Islet precursor cell (in vitro differentiated cells): Measurements from ENCODE around the gene ODAD4.

Experiments
- DNase-seq: peaks from one replicate; pipeline ENCODE4 v3.0.0-alpha.2; 2018

The ODAD4 gene

GRCh38 chr17:41942626-41943373, 12.4 kb downstream of the ODAD4 start:
- no peak for DNase-seq

GRCh38 chr17:41943492-41943891, 13.1 kb downstream of the ODAD4 start:
- no peak for DNase-seq

DNA sequence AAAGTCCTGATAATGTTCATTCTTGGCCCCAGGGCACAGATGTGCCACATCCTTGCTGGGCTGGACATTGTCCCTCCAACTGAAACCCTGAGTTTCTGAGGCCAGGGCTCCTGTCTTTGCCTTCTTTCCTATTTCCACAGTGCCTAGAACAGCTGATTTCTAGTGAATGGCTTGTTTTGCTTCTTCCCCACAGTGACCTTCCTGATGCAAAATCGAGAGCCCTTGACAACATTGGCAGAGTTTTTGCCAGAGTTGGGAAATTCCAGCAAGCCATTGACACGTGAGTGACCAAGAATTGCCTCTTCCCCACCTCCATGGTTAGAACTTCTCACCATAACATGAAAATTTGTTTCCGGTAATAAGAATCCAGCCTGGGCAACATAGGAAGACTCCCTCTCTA, 14.5 kb downstream of the ODAD4 start:
- no peak for DNase-seq

DNA sequence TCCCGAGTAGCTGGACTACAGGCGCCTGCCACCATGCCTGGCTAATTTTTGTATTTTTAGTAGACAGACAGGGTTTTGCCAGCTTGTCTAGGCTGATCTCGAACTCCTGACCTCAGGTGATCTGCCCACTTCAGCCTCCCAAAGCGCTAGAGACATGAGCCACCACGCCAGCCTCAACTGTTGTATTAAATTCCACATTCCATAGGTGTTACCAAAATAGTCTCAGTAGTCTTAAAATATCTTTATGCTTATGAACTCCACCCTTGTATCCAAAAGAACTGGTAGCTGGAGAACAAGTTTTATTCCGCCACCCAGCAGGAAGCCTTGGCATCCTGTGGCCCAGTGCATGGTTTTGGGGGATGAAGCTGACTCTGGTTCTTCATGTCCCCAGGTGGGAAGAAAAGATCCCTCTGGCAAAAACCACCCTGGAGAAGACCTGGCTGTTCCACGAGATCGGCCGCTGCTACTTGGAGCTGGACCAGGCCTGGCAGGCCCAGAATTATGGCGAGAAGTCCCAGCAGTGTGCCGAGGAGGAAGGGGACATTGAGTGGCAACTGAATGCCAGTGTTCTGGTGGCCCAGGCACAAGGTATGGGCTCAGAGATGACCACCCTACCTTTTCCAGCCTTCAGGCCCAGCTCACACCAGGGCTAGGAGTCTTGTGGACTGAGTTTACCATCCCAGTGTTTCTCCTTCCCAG, 18.5 kb downstream of the ODAD4 start:
- DNase-seq: no peak

DNA sequence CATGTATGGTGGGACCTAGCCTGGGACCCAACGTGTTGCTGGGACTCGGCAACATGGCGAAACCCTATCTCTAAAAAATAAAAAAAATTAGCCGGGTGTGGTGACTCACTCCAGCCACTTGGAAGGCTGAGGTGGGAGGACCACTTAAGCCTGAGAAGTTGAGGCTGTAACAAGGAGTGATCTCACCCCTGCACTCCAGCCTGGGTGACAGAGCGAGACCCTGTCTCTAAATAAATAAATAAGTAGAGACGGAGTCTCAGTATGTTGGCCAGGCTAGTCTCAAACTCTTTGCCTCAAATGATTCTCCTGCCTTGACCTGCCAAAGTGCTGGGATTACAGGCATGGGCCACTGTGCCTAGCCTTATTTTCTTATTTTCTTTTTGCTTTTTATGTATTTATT, 26.1 kb downstream of the ODAD4 start:
- peak; percentile 60 for DNase-seq

DNA sequence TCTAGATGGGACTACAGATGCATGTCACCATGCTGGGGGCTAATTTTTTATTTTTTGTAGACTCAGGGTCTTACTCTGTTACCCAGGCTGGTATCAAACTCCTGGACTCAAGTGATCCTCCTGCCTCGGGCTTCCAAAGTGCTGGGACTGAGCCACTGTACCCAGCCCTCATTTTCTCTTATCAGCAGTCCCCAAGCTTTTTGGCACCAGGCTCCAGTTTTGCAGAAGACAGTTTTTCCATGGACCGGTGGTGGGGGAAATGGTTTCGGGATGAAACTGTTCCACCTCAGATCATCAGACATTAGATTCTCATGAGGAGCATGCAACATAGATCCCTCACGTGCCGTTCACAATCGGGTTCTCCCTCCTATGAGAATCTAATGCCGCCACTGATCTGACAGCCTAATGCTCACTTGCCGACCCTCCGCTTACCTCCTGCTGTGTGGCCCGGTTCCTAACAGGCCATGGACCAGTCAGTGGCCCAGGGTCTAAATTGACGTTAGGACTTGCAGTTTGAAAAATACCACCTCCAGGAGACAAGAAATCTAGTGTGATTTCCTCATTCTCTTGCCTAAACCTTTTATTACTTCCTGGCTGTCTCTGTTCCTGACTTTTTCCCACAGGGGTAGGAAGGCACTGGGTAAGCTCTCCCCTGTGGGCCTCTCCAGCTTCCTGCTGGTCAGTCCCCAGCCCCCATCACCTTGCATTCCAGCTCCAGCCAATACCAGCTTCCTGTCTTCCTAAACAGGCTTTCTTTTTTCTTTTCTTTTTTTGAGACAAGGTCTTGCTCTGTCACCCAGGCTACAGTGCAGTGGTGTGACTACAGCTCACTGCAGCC, 26.8 kb downstream of the ODAD4 start:
- peak; percentile 91 for DNase-seq

- DNase-seq: no peak
These were observed 27.5 kb downstream of the ODAD4 start for GRCh38 chr17:41957869-41958439.

DNA sequence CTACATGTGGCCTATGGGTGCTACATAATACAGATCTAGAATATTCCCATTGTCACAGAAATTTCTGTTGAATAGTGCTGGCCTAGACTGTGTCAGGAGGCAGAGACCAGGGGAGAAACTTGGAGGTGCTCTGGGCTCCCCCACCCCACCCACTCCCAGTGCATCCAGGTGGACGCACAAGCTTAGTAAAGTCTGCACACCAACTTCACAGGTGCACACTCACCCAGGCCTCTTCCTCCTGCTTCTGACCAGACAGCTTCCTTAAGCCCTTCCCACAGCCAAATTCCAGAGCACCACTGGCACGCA, 28.6 kb downstream of the ODAD4 start:
- DNase-seq: no peak

GRCh38 chr17:41959336-41960095, 29.1 kb downstream of the ODAD4 start:
- DNase-seq: peak; percentile 92

- no peak for DNase-seq
These were observed 31.7 kb downstream of the ODAD4 start for GRCh38 chr17:41962111-41962510.

GRCh38 chr17:41962768-41963434, 32.5 kb downstream of the ODAD4 start:
- DNase-seq: peak; percentile 93

DNA sequence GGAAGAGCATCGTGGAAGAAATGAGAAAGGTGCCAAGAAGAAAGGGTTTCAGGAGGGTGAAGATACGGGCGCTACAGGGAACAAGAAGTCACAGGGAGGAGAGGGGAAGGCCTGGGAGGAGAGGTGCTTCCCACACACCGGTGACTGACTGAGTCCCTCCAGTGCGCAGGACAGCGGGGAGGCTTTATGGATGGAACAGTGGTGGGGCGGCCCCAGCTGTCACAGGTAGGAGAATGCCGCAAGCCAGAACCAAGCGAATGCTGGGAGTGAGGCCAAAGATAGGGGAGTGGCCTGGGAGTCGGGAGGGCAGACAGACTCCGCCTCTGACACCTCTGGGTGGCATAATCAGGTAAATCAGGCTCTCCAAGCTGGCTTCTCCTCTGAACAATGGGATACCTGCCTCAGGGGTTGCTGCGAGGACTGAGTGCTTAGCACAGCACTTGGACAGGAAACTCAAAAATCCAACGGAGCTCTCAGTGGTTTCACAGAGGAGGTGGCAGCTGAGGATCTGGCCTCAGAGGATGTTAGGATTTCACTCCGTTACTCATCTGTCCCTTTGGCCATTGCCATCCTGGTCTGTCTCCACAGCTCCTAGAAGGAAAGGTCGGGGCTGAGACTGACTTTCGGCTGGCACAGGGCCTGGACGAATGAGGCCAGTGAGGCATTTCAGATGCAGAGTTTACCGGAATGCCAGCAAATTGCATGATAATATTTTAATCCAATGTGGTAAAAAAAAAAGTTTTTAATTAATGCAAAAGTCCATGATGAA, 35.5 kb downstream of the ODAD4 start:
- DNase-seq: peak; percentile 97

- DNase-seq: peak; percentile 95
These were observed 36.2 kb downstream of the ODAD4 start, which contains the start of gene CNP for GRCh38 chr17:41966463-41967140. Gene CNP (plus strand): TSS chr17:41966795. CDS start chr17:41966885, 90 bp downstream.

DNA sequence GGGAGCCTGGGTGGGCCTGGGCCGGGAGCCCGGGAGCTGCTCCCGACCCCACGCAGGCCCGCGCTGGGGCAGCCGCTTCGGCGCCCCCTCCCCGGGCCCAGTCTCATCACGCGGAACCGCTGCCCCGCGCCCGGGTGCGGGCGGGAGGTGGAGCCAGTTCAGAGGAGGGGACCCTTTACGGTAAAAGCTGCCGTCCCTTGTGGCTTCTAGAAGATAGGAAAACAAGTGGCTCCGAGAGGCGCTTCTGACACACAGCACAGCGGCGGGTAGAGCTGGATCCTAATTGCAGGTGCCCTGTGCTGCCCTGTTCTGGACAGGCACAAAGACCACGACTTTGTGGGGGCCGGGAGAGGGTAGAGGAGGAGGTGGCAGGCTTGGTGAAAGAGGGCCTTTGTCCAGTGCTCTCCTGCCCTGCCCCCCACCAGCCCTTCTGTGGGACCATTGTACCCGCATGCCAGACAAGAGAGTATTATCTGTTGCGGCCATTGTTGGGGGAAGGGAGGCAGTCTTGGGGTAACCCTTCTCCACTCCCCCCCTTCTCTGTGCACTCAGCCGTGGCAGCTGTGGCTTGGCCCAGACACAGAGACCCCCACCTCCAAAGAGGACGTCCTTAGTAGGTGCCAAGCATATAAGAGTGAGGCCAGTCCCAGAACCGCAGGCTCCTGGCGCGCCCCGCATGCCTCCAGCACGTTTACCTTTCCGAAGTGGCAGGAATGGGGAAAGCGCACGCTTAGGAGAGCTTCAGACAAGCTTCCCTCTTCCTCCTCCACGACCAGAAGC, 36.9 kb downstream of the ODAD4 start:
- DNase-seq: peak; percentile 71

- DNase-seq: no peak
These were observed 37.6 kb downstream of the ODAD4 start for GRCh38 chr17:41967921-41968578.

DNA sequence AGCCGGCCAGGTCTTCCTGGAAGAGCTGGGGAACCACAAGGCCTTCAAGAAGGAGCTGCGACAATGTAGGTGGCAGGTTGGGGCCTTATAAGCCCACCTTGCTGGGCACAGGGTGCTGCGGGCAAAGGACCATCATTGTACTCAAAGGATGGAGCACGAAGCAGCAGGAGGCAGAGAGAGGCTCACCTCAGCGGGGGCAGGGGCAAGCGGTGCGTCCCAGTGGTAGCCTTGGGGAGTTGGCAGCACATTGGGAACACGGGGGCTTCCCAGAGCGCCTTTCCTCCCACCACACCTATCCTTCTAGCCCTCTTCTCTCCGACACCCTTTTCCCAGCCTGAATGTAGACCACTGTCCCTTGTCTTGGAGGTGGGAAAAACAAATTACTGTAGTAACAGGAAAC, 38.3 kb downstream of the ODAD4 start:
- DNase-seq: no peak

DNA sequence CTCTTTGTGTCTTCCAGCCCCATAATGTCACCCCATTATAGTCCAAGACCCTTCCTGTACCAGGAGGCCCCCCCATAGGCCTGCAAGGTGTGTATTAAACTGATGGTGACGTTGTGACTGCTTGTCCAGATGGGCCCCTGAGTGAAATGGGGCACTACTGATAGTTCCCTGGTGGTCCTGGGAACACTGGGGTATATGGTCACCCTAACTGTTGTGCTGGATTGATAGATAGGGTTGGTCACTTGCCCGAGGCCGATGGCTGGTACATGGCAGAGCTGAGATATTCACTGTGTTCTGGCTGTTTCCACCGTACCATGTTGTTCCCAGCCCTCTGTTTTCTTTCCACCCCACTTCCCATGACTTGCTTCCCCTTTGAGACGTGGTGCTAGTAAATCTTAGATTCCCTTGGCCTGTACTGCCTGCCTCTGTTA, 40.5 kb downstream of the ODAD4 start:
- no peak for DNase-seq

GRCh38 chr17:41971721-41972523, 41.5 kb downstream of the ODAD4 start:
- no peak for DNase-seq
